ENCODE results near the gene SLC44A4. TPM values are rescaled to one million over a fixed set of nuclear protein-coding genes. Genes with fewer than 3 reads are reported as not detected.

Gene SLC44A4
- total and polyA plus RNA-seq, 2 of the 8 experiments (the other 6 are each of a cell fraction or from before 2014, with no cell fraction given), result 4.8 to 7.0 TPM

GRCh38 chr6:31862344-31863235, 16.2 kb downstream of the SLC44A4 start, which contains the start of gene NEU1 (continued):
- TF ChIP-seq SRF (IDR thresholded peaks at IDR 0.05; ENCODE audit: low read depth, low read length) (no peak), BCL11A (IDR thresholded peaks at IDR 0.05; ENCODE audit: low read depth in 2 of 2, low read length in 2 of 2) (no peak), KDM5A (IDR thresholded peaks at IDR 0.05; ENCODE audit: low read length) (no peak), CEBPB (IDR thresholded peaks at IDR 0.05; ENCODE audit: low read depth, low read length) (no peak), CHD1 (IDR thresholded peaks at IDR 0.05; ENCODE audit: low read depth, low read length) (no peak), CTCF (IDR thresholded peaks at IDR 0.05; ENCODE audit: control extremely low read depth in 1 of 3, insufficient read depth in 1 of 3, low read depth in 1 of 3, low read length in 3 of 3) (no peak), NANOG (IDR thresholded peaks at IDR 0.05; ENCODE audit: insufficient read depth, low read depth, low read length, poor library complexity, severe bottlenecking) (no peak), EZH2 (IDR thresholded peaks at IDR 0.05; ENCODE audit: low read depth, low read length, severe bottlenecking) (no peak), HDAC2 (IDR thresholded peaks at IDR 0.05; ENCODE audit: borderline replicate concordance in 1 of 2, low read depth in 2 of 2, low read length in 2 of 2) (peak in 1 of 2 experiments; percentile 89; a peak in 2 of 4 replicates), TBP (IDR thresholded peaks at IDR 0.05; ENCODE audit: low read depth, low read length) (peak; percentile 92), SIX5 (IDR thresholded peaks at IDR 0.05; ENCODE audit: low read depth, low read length) (no peak), KDM4A (IDR thresholded peaks at IDR 0.05; ENCODE audit: low read depth, low read length, severe bottlenecking) (peak; percentile 32), JUND (IDR thresholded peaks at IDR 0.05; ENCODE audit: low read length) (peak; percentile 53), JUN (IDR thresholded peaks at IDR 0.05; ENCODE audit: low read depth, low read length) (no peak), CHD2 (IDR thresholded peaks at IDR 0.05; ENCODE audit: low read length) (peak; percentile 35; the same call in 1 of the 2 replicates), BACH1 (IDR thresholded peaks at IDR 0.05; ENCODE audit: low read length) (no peak), YY1 (IDR thresholded peaks at IDR 0.05; ENCODE audit: low read depth, low read length) (no peak), HDAC6 (IDR thresholded peaks at IDR 0.05; ENCODE audit: low read depth, low read length) (no peak), POU5F1 (IDR thresholded peaks at IDR 0.05; ENCODE audit: low read depth, low read length) (no peak)
- TF ChIP-seq, protein P1, sequence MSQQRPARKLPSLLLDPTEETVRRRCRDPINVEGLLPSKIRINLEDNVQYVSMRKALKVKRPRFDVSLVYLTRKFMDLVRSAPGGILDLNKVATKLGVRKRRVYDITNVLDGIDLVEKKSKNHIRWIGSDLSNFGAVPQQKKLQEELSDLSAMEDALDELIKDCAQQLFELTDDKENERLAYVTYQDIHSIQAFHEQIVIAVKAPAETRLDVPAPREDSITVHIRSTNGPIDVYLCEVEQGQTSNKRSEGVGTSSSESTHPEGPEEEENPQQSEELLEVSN (IDR thresholded peaks at IDR 0.05), result peak; percentile 78

Data from H1 (cell line).